ENCODE measurements around the gene SPTBN1.
A peak's percentile ranks its signal among the peaks of the same experiment; 100 is the strongest.

The SPTBN1 gene

DNA sequence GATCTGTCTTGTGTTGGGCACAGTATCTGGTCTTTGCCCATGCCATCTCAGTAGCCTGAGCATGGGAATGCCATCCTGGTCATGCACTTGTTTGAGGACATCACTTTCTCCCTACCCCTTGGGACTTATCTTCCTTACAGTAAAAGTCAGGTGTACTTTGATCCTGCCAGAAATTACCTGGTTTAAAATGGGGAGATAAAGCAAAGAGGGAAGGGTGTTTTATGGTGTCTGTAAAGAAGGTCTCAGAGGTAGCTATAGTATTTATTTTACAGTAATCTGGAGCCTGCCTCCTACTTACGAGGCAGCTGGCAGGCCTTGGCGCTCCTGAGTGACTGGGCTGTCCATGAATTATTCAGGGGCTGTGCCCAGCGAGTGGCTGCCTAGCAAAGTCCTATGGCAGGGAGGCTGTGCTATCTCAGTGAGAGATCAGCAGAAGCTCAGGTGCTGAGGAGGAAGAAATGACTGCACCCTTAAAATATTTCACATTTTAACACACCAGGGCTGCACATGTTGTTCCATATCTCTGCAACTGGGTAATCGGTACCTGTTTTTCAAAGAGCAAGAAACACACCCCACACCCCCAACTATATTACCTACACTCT lies 93.9 kb downstream of the SPTBN1 start:
- DNase-seq (ENCODE audit: low read depth in 4 of 4, low spot score in 1 of 4): no peak

DNA sequence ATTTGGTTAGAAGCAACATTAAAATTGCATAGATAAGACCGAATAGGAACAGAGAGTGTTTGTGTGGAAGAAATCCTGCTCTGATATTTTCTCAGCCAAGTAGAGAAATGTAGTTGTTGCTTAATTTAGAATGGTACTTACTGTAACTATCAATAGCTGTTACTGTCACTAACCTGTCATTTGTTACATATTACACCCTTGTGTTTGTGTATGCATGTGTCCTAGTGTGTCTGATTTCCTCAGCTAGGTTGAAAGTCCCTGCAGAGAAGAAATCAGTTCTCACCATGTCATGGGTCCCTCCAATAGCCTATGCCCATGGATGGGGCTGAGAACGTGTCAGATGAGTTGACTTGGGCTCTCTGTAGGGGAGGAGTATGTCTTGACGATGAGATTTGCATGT lies 94.4 kb downstream of the SPTBN1 start:
- DNase-seq (ENCODE audit: low read depth in 4 of 4, low spot score in 1 of 4): no peak

DNA sequence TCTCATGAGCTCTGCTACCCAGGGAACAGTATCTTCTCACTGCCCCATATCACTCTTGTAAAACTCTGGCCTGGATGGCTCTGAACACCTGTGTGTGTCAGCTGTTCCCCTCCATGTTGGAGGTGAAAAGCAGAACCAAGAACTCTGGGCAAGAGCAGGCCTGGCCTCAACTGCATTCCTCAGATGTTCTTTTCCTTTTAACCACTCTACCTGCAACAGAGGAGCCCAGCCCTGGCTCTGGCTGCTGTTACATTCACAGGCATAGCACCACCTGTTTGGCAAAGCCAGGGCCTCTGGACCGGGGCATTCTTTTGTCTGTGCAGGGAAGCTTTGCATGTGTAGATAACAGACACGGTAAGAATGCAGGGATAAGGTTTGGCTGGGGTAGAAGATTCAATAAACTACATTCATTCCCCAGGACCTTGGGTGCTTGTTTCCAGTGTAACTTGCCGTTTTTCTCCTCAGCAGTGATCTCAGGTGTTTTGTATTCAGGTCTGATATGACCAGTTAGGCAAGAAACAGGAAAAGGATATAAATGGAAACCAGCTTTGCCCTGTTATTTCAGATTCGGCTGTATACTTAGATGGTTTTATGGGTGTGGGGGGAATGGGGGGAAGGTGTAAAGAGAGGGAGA lies 95.1 kb downstream of the SPTBN1 start:
- DNase-seq (ENCODE audit: low read depth in 4 of 4, low spot score in 1 of 4): no peak

DNA sequence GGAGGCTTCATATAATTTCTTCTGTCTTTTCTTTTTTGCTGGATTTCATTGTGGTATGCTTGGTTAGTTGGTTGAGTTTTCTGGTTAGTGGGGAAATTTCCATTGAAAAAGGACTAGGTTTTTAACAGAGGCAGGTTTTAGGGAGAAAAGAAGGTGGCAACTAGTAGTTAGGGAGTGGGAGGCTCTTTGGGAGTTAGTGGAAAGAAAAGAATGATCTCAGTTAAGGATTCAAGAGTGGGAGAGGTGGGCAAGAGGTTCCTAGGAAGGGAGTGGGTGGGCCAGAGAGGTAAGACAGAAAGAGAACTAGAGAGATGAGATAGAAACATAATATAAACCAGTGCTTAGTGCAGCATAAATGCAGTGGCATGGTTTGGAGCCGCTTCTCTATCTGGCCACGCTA lies 96.9 kb downstream of the SPTBN1 start:
- no peak for DNase-seq (ENCODE audit: low read depth in 4 of 4, low spot score in 1 of 4)

DNA sequence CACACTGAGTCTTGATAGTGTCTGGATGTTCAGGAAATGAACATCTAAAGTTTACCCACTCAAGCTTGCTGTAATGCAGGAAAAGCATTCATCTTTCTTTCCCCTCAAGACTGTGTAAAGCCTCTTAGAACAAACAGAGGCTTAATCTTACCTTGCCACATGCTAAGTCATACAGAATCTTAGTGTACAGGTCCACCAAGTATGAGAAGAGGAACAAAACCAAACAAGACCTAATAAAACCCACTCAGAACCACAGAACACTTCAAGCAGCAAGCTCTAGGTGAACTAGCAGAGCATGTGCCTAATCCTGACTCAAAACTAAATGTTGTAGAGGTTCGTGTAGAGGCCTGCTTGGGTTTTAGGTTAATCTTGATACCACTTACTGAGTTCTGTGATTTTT lies 97.6 kb downstream of the SPTBN1 start:
- DNase-seq (ENCODE audit: low read depth in 4 of 4, low spot score in 1 of 4): no peak

DNA sequence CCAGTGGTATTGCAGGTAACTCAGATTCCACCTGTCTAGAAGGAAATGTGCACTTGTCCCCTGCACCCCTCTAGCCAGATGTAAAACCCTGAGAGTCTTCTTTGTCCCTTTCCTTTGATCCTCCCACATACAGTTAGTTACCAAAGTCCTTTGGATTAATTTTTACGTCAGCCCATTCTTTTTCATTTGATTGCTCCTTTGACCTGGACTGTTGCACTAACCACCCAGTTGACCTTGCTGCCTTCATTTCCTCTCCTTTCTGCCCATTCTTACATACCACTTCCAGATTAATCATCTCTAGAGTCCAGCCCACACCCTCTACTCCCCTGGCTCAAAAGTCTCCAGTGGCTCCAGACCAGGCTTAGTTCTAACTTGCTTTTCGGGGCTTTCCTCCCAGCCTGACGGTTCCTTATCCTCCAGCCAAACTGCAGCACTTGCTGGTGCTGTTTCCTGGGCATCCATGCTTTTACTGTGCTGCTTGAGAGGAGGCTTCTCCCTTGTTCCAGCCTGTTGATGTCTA lies 99.3 kb downstream of the SPTBN1 start:
- DNase-seq (ENCODE audit: low read depth in 4 of 4, low spot score in 1 of 4): no peak

DNA sequence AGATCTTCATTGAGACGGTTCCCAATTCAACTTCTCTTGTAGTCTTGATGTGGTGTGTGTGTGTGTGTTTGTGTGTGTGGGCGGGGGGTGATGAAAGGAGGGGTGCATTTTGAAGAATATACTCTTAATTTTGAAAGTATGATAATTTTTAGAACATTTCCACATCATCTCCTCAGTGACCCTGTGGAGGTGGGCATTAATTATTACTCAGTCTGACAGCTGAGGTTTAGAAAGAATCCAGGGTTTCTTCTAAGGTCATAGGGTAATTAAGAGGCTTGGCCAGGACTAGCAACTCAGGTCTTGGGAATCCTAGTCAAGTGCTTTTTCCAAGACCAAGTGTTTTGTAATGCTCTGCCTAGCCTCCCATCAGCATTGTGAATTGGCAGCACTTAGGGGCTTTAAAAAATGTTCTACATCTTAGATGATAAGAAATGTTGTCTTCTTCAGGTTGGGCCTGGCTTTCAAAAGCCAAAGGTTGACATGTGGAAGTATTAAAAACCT lies 100.5 kb downstream of the SPTBN1 start:
- DNase-seq (ENCODE audit: low read depth in 4 of 4, low spot score in 1 of 4): no peak

DNA sequence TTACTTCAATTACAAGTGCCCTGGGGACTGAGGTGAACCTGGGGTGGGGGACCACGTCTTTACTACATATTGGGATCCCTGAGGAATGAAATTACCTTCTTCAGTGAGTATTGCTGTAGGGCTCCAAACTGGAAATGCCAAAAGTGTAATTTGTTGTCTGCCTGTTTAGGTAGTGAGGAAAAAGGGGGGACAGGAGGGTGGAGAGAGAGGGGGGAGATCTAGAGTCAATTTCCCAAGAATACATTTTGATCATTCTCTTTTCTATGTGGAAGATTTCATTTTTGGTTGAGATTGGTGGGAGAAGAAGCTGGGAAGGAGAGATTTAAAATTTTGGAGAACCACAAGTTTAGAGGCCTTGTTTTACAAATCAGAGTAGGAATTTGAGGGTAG lies 101.1 kb downstream of the SPTBN1 start:
- DNase-seq (ENCODE audit: low read depth in 4 of 4, low spot score in 1 of 4): no peak

DNA sequence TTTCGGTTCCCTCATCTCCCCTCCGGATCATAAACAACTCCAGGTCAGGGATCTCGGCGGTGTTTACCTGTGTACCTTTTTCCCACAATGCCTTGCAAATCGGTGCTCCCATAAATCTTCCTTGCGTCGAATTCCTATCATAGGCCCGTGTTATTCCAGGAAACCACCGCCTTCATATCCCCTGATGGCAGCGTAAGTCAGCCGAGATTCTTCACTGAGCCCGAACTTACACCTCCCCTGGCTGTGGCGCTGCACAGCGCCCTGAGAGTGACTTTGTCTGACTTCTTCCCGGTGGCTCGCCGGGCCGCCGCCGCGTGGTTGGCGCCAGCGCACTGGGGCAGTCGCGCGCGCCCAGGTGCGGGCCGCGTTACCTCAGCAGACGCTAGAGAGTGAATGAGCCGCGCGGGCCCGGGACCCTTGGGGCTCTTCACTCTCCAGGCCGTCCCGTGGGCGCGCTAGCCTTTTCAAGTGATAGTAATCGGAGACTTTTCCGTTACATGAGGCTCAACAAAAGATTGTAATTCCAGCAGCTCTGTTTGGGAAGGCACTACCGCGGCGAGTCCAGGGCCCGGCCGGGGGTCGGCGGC lies 101.6 kb downstream of the SPTBN1 start:
- peak in 2 of 4 experiments; percentile 59 to 62 for DNase-seq (ENCODE audit: low read depth in 4 of 4, low spot score in 1 of 4)

DNA sequence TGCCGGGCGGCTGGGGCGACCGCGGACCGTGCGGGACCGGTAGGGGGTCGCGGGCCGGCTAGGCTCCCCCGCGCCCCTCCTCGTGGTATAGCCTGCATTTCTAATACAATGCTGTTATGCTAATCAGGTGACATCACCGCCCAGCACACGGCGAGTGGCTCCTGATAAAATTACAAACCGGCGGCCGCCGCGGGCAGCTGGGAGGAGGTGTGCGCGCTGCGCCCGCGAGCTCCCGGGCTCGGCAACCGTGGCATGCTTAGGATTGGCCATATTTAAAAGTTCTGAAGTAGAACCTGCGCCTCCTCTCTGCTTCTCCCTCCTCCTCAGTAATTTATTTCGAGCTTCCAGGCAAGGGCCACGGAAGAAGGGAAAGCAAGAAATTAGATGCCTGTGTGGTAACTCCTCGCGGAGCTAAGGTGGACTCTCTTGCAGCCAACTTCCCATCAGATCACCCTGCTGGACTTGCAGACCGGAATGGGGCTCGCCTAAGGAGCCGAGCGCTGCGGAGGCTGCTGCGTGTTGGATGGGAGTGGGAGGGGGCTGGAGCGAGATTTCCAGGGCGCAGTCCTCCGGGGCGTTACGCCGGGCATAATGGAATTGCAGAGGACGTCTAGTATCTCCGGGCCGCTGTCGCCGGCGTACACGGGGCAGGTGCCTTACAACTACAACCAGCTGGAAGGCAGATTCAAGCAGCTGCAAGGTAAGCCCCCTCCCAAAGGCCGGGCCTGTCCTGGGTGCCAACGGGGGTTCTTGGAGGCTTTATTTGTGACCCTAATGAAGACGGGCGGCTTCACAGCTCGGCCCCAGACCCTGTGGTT lies 102.3 kb downstream of the SPTBN1 start:
- peak in 1 of 4 experiments; percentile 58 for DNase-seq (ENCODE audit: low read depth in 4 of 4, low spot score in 1 of 4)

DNA sequence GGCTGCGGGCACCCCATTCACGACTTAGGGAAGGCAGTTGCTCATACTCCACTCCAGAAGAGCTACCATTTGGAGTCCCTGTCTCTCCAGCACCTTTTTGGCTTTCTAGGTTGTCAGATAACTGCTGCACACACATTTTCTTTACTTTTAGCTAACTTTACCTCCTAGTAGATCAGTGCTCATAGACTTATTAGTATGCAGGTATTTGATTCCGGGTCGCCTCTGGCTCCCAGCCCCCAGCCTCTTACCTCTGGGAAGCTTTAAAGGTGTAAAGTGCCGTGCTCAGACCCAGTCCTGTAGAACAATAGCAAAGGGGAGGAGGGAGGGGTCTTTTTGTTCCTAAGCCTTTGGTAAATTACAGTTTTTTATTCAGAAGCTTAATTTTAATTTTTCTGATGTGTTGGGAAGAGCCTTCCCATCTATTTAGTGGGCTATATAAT lies 102.9 kb downstream of the SPTBN1 start:
- DNase-seq (ENCODE audit: low read depth in 4 of 4, low spot score in 1 of 4): no peak

DNA sequence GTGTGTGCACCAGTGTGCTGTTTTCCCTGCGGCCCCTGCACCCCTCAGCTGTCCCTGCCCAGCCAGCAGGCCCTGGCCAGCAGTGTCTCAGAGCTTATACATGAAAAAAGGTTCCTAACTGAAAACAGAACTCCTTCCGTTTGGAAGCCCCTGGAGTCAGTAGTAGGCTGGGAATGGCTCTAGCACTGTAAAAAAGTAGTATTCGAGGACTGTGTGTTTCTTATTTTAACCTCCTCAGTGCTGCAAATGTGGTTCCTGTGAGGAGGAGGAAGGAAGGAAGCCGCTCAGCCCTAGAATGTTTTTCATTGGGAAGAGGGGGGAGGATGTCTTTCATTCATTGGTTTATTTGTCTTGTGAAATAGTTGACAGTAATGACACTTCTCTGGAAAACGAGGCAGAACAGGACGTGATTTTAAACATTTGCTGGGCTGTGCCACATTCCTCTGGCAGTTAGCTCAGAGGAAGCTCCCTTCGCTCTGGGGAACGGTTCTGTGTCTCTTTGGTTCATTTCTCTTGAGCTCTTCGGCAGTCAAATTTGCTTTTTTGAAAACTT lies 103.5 kb downstream of the SPTBN1 start:
- no peak for DNase-seq (ENCODE audit: low read depth in 4 of 4, low spot score in 1 of 4)

DNA sequence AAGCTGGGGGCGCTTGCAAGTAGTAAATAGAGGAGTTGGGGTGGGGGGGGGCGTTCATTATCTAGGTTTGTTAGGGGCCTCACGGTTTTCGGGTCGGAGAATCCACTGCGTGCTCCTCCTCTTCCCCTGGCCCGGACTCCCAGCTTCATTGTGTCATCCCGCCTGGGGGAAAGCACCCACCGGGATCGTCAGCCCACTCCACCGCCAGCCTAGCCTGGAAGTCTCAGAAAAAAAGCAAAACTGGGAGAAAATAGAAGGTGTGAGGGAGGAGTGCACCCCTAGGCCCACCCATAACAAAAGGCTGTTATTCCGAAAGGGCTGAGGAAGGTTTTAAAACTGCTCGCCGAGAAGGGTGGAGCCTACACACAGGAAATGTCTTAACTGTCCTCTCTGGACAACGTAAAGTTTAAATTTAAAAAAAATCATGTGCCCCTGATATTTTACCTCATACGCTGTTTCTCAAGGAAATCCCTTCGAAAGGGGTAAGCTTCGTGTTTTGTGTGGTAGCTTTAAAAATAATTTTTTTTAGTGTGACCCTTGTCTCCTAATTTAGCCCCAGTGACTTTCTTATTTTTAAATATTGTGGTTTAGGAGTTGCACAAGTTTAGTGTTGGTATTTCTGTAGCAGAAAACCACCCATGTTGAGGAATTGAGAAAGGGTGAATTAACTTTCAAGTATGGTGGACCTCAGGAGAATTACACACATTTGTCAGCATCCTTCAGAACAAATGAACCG lies 104.2 kb downstream of the SPTBN1 start:
- DNase-seq (ENCODE audit: low read depth in 4 of 4, low spot score in 1 of 4): no peak

DNA sequence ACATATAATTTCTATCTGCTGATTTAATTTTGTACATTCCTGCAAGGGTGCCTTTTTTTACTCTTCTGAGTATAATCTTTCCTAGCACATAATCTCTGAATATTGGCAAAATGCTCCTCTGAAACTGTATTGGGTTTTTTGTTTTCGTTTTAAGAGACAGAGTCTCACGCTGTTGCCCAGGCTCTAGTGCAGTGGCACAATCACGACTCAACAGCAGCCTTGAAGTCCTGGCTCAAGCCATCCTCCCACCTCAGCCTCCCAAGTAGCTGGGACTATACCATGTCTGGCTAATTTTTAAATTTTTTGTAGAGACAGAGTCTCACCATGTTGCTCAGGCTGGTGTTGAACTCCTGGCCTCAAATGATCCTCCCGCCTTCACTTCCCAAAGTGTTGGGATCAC lies 104.9 kb downstream of the SPTBN1 start:
- DNase-seq (ENCODE audit: low read depth in 4 of 4, low spot score in 1 of 4): no peak

DNA sequence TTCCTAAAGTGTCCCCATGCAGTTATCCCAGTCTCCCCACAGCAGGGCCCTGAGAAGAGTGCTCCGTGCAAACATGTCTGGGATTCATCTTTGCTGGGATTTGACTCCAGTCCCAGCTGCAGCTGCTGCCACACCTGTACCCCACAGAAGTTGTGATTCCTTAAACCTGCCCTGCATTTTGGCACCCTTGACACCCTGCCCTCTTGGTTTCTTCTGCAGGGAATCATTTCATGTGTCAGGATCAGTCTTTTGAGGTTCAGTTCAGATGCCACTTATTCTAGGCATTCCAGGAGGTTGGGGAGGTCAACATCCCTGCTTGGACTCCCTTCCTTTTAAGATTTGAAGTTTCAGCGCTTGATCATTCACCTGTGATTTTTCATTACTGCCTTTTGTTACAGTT lies 108.3 kb downstream of the SPTBN1 start:
- no peak for DNase-seq (ENCODE audit: low read depth in 4 of 4, low spot score in 1 of 4)

DNA sequence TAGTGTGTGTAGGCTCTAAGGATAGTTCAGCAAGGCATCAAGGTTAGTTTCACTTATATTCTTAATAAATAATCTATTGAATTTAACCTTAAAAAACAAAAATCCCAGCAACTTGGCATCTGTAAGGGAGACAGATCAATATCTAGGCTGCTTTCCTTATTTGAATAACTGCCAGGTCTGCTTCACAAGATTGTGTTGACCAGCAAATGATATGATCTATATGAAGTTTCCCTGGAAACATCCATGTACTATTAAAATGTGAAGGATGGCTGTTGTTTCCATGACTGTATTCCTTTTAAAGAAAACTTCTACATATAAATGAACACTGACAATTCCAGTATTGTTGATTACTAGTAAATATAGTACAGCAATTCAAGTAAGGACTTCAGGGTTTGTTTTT lies 109.4 kb downstream of the SPTBN1 start:
- DNase-seq (ENCODE audit: low read depth in 4 of 4, low spot score in 1 of 4): no peak

DNA sequence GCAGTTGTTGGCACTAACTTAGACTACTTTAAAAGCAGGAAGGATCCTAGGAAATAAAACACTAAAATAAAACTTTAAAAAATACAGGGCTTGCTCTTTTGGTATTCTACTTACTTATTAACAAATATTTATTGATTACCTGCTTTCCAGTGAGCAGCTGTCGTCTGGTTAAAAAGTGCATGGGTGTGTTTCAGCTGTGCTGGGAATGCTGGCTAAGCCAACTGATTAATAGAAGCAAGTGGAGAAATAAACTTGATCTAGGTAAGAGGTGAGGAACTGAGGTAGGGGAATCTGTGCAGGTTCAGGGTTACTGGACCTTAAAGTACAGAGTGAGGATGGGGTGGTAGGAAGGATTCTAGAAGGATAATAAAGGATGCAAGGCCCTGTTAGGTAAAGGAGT lies 110.8 kb downstream of the SPTBN1 start:
- DNase-seq (ENCODE audit: low read depth in 4 of 4, low spot score in 1 of 4): no peak

DNA sequence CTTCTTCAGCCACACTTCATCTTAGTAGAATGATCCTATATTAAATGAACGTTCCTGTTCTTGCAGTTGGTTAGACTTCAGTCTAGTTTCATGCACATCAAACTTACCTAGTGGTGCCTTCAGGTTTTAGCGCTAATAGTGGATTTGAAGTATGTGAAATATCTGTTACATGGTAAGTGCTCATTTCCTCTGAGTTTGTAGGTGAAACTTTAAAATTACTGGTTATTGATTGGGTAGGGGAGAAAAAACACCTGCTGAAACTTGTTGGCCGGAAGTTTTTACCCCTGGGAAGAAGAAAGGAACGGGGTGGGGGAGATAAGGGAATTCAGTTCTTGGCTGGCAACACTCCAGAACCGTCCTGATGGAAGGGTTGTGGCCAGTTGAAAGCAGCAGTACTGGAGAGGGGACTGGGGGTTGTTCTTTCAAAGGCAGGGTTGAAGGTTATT lies 112.8 kb downstream of the SPTBN1 start:
- DNase-seq (ENCODE audit: low read depth in 4 of 4, low spot score in 1 of 4): no peak

DNA sequence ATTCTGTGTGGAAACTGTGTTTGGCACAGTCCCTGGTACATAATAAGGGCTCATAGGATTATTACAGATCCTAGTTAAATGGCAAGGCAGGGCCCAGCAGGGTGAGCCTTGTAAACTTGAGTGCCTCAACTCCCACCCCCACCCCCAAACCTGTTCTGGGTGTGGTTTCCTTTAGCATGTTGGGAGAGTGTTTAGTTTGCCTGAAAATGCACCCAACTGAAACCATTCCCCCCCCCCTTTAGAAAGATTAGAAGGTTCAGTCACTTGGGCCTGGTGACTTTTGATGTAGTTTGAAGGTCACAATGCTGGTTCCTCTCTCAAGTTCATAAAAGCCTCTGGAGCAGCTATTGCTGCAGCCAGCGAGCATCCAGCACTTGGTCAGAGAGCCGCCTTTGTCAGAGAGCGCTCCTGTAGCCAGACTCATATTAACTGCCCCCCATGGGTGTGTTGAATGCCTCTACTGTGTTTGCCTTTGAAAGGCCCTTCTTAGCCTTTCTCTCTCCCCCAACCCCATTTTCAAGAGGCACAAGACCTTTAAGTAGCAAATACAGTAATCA lies 113.7 kb downstream of the SPTBN1 start:
- no peak for DNase-seq (ENCODE audit: low read depth in 4 of 4, low spot score in 1 of 4)

DNA sequence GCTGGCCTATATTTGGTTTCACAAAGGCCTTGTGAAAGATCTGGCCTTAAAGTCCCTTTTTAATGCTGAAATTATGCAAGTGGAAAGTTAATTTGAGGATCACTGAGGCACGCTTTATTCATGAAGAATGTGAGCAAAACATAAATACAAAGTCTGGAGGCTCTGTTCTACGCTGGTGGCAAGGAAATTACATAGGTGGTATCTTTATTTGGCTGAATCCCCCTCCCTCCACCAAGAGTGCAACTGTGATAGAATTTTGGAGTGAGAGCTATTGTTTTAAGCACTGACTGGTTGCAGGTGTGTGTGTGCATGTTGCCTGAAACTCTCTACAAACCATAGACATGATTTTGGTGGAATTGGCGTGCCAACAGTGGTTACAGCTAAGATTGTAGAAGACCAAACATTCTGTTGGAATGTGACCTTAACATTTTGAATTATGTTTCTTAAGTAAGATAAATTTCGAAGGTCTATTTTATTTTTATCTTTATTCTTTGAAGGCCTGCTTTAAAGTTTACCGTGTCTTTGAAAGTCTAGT lies 114.3 kb downstream of the SPTBN1 start:
- DNase-seq (ENCODE audit: low read depth in 4 of 4, low spot score in 1 of 4): no peak

Data from stimulated activated CD4-positive, alpha-beta T cell treated with anti-CD3 and anti-CD28 coated beads, Interleukin-1b, Interleukin-23, amount 100 ng/mL, for 24 hours (primary cell).